PC-3 (cell line): ENCODE data around the gene SAMD4A. TPM values are rescaled to one million over a fixed set of nuclear protein-coding genes. Genes with fewer than 3 reads are reported as not detected.
A peak's percentile ranks its signal among the peaks of the same experiment; 100 is the strongest.

Experiments
- ATAC-seq: fragments of 200-7000 bp; cut with Tn5 transposase; 2 replicates; pipeline ENCODE4 v1.9.1; 2020; ENCODE audit warnings: mild to moderate bottlenecking, moderate library complexity
- BruUV-seq: library from RNA; stranded (reverse); fragments of 400-500 nt; replicated peaks from 2 replicates; lab custom pipeline; 2021; lab: Mats Ljungman, UMichigan
- CTCF ChIA-PET: fragments of 300-600 bp; sonication (Branson Sonifier 250); formaldehyde crosslinking; loops from one replicate; lab custom pipeline; 2022; ENCODE audit warnings: antibody characterized with exemption; lab: Charles Lee
- POLR2A ChIA-PET: fragments of 300-600 bp; sonication (Branson Sonifier 250); formaldehyde crosslinking; loops from one replicate; lab custom pipeline; 2022; ENCODE audit warnings: antibody characterized with exemption; ENCODE audit not compliant: unreplicated experiment; lab: Charles Lee
- DNase-seq: peaks from one replicate; pipeline ENCODE4 v3.0.0-alpha.2; 2015
- H2AFZ ChIP-seq: fragments of 300-600 bp; sonication (generic); 2 replicates; pipeline ENCODE4 v1.6.0; 2016; ENCODE audit warnings: antibody characterized with exemption, low read length
- H3F3A ChIP-seq: fragments of 300-600 bp; sonication (generic); one replicate; pipeline ENCODE4 v1.6.0; 2017; ENCODE audit warnings: antibody characterized with exemption, low read length, control low read depth, mild to moderate bottlenecking; ENCODE audit not compliant: unreplicated experiment
- H3K27ac ChIP-seq: fragments of 300-600 bp; sonication (generic); 2 replicates; pipeline ENCODE4 v1.5.1; 2016; ENCODE audit warnings: mild to moderate bottlenecking, low read length
- H3K27me3 ChIP-seq: fragments of 300-600 bp; sonication (generic); 2 replicates; pipeline ENCODE4 v1.6.1; 2016; ENCODE audit warnings: low read length, mixed read lengths
- H3K36me3 ChIP-seq: fragments of 300-600 bp; sonication (generic); 2 replicates; pipeline ENCODE4 v1.6.1; 2016; ENCODE audit warnings: low read depth, mixed run types, low read length, mixed read lengths
- H3K4me1 ChIP-seq: fragments of 300-600 bp; sonication (generic); 2 replicates; pipeline ENCODE4 v1.5.1; 2016; ENCODE audit warnings: low read length; ENCODE audit not compliant: insufficient read depth
- H3K4me2 ChIP-seq: fragments of 300-600 bp; sonication (generic); 2 replicates; pipeline ENCODE4 v1.6.0; 2016; ENCODE audit warnings: low read length
- H3K4me3 ChIP-seq: fragments of 300-600 bp; sonication (generic); 2 replicates; pipeline ENCODE4 v1.5.1; 2016; ENCODE audit warnings: mild to moderate bottlenecking, low read length, mixed read lengths
- H3K79me2 ChIP-seq: fragments of 300-600 bp; sonication (generic); 2 replicates; pipeline ENCODE4 v1.6.1; 2017; ENCODE audit warnings: low read length, mixed read lengths
- H3K9ac ChIP-seq: fragments of 300-600 bp; sonication (generic); 2 replicates; pipeline ENCODE4 v1.6.0; 2016; ENCODE audit warnings: mild to moderate bottlenecking, low read length
- H3K9me2 ChIP-seq: fragments of 300-600 bp; sonication (generic); replicated peaks from 2 replicates; pipeline ENCODE4 v1.6.1; 2016; ENCODE audit warnings: mixed run types, low read length, mixed read lengths
- H3K9me3 ChIP-seq: fragments of 300-600 bp; sonication (generic); 2 replicates; pipeline ENCODE4 v1.6.1; 2016; ENCODE audit warnings: low read length, mixed read lengths
- H4K20me1 ChIP-seq: fragments of 300-600 bp; sonication (generic); 2 replicates; pipeline ENCODE4 v1.6.1; 2016; ENCODE audit warnings: low read length, mixed read lengths
- CTCF ChIP-seq: fragments of 300-600 bp; sonication (generic); conservative IDR thresholded peaks from 2 replicates; pipeline ENCODE4 v1.5.1; 2017; ENCODE audit warnings: antibody characterized with exemption, low read depth, mild to moderate bottlenecking, low read length
- EZH2 ChIP-seq: fragments of 300-600 bp; sonication (generic); IDR thresholded peaks from one replicate; pipeline ENCODE4 v1.6.1; 2017; ENCODE audit warnings: antibody characterized with exemption, mild to moderate bottlenecking, low read length; ENCODE audit not compliant: unreplicated experiment
- EZH2phosphoT487 ChIP-seq: fragments of 300-600 bp; sonication (generic); IDR thresholded peaks from 2 replicates; pipeline ENCODE4 v1.6.1; 2018; ENCODE audit warnings: mild to moderate bottlenecking, antibody characterized with exemption, low read length, borderline replicate concordance
- intact Hi-C: fragments of 100-400 bp; cut with micrococcal nuclease; formaldehyde crosslinking; loops from 2 replicates; pipeline ENCODE4 v1.9.0; 2023
- total RNA-seq: library from RNA; depleted of rRNA; stranded (reverse); fragments of >200 nt; gene quantifications from 2 replicates; pipeline ENCODE4 v1.2.3, GENCODE V29; 2014

The SAMD4A gene
- total RNA-seq, 1 experiment from 2014 or later, result 42.9 TPM

GRCh38 chr14:54603362-54603761 is 36.4 kb downstream of the SAMD4A start:
- no TSS peak for BruUV-seq
- ATAC-seq (peak; percentile 87), DNase-seq (peak; percentile 86)
- TF ChIP-seq EZH2, result no peak
- no peak for TF ChIP-seq CTCF
- no peak for TF ChIP-seq EZH2phosphoT487
- Histone ChIP-seq H3K4me2 (peak overlapping the region; percentile 62), H3K9ac (no peak overlapping the region), H3K79me2 (peaks cover 80% of the 10 kb centered on the region), H3K27me3 (no peaks in the 10 kb centered on the region), H4K20me1 (no peaks in the 10 kb centered on the region), H3K9me3 (no peaks in the 10 kb centered on the region), H3K4me1 (peaks cover 50% of the 10 kb centered on the region), H3K9me2 (no peaks in the 10 kb centered on the region), H3K4me3 (no peak overlapping the region), H3K27ac (peak overlapping the region; percentile 58), H3F3A (peaks cover 11% of the 10 kb centered on the region), H3K36me3 (peaks cover 6% of the 10 kb centered on the region; the same call in 1 of the 2 replicates), H2AFZ (no peak overlapping the region)
- ChIA-PET POLR2A (interaction anchor here (0.5 to 1.0 kb wide), 3 partner anchors 34 to 52 kb away, joined by 3 to 4 read pairs (median 4); partner anchors contain the start of gene SAMD4A), CTCF (interaction anchor here (0.5 to 1.2 kb wide), 3 partner anchors 14 to 171 kb away, joined by 3 to 5 read pairs (median 5); no protein-coding TSS in a partner anchor)
- intact Hi-C loops, result loop anchor here (5.0 kb wide), 1 partner anchor 36 kb away; the partner anchor contains the start of gene SAMD4A

DNA sequence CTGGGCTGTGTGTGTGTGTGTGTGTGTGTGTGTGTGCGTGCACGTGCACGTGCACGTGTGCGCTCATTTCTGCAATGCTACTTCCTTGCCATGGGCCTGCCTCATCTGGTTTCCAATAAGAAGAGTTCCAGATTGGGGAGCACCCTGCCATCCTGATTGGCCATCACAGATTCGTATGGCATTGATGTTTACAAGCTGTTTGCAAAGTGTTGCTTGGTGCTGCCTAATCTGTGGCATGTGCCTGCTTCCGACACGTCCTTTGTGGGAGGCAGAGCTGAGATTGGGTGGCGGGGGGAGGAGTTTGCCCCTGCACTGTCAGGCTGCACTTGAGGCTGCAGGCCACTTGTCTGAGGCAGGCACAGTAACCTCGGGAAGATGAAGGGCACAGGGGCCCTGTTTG is 39.2 kb downstream of the SAMD4A start:
- Histone ChIP-seq H2AFZ (no peak overlapping the region), H4K20me1 (no peaks in the 10 kb centered on the region), H3K9me3 (no peaks in the 10 kb centered on the region), H3K9me2 (no peaks in the 10 kb centered on the region), H3K27me3 (no peaks in the 10 kb centered on the region), H3K9ac (no peak overlapping the region), H3K27ac (no peak overlapping the region), H3F3A (peaks cover 4% of the 10 kb centered on the region), H3K4me3 (no peak overlapping the region), H3K36me3 (peaks cover 6% of the 10 kb centered on the region; the same call in 1 of the 2 replicates), H3K4me2 (no peak overlapping the region), H3K79me2 (peaks cover 70% of the 10 kb centered on the region), H3K4me1 (peaks cover 34% of the 10 kb centered on the region)
- TF ChIP-seq EZH2phosphoT487, result no peak
- ChIA-PET CTCF (interaction anchor here (0.5 to 0.6 kb wide), 2 partner anchors 37 to 63 kb away, joined by 3 to 10 read pairs; no protein-coding TSS in a partner anchor), POLR2A (no interaction called here)
- ATAC-seq, result no peak
- no peak for DNase-seq
- BruUV-seq, result no TSS peak
- intact Hi-C loops, result no loop called here

GRCh38 chr14:54606631-54607133 is 39.8 kb downstream of the SAMD4A start:
- ChIA-PET POLR2A (no interaction called here), CTCF (interaction anchor here (0.6 kb wide), 1 partner anchor 38 kb away, joined by 3 read pairs; no protein-coding TSS in a partner anchor)
- intact Hi-C loops, result no loop called here
- Histone ChIP-seq H3K4me3 (no peak overlapping the region), H3K4me1 (peaks cover 34% of the 10 kb centered on the region), H4K20me1 (no peaks in the 10 kb centered on the region), H3K9me2 (no peaks in the 10 kb centered on the region), H3K79me2 (peaks cover 65% of the 10 kb centered on the region), H3K9me3 (no peaks in the 10 kb centered on the region), H3K36me3 (peaks cover 6% of the 10 kb centered on the region; the same call in 1 of the 2 replicates), H3K27me3 (no peaks in the 10 kb centered on the region), H3K4me2 (no peak overlapping the region), H3K9ac (no peak overlapping the region), H3F3A (peaks cover 4% of the 10 kb centered on the region), H3K27ac (no peak overlapping the region), H2AFZ (no peak overlapping the region)
- TF ChIP-seq CTCF, result no peak
- TF ChIP-seq EZH2, result no peak
- no peak for TF ChIP-seq EZH2phosphoT487
- BruUV-seq, result no TSS peak
- DNase-seq, result peak; percentile 55
- ATAC-seq, result no peak
